Stimulated activated naive CD4-positive, alpha-beta T cell treated with Interleukin-2 at 50 U/mL for 16 hours (primary cell): Measurements from ENCODE around the gene NFE2L2.
"Not testable (repeated sequence)": the region's sequence is repeated elsewhere in the genome, so short reads cannot be mapped to it uniquely, and the experiment has no call there.

Experiments used
- DNase-seq: peaks from one replicate; lab custom pipeline; 2025; lab: John Stamatoyannopoulos, UW

The NFE2L2 gene

DNA sequence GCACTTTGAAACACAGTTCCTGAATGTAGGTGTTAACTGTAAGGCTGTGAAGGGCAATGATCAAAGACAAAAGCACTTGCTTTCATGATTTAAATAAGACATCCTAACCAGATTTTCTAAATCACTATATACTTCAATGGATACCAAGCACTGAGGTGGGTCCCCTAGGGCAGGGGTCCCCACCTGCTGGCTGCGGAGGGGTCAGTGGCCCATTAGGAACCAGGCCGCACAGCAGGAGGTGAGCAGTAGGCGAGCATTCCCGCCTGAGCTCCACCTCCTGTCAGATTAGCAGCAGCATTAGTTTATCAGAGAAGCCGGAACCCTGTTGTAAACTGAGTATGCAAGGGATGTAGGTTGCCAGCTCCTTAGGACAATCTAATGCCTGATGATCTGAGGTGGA, 7.1 kb downstream of the NFE2L2 start:
- no peak for DNase-seq

DNA sequence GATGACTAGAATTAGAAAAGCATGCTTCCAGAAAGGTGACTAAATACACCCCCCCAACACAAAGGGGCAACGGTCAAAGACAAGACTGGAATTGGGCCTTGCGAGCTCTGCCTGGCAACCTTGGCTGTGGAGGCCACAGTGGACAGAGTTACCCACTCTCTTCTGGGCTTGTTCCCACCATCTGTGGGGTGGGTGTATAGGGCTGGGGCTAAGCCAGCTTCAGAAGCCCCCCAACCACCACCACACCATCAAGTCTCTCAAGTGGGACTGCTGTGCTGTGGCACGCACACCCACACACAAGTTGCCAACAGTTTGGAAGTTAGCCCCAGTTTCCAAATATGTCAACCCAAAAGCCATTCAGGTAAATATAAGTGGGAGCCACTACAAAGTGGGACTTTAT, 7.8 kb downstream of the NFE2L2 start:
- DNase-seq: no peak

DNA sequence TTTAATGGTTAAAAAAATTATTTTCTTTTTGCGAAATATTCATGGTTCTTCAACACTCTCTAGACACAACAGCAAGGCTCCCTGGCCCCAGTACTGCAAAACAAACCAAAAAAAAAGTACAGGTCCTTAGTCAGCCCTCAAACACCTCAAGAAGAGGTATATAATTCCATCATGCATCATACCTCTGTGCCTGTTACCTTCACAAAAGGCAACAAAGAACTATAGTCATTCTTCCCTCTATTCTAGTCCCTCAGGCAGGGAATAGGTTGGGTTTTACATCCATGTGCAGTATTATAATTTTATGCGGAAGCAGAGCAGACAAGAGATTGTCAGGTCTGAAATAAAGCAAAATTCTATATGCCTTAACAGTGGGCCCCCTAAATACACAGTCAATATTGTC, 8.5 kb downstream of the NFE2L2 start:
- DNase-seq: no peak

DNA sequence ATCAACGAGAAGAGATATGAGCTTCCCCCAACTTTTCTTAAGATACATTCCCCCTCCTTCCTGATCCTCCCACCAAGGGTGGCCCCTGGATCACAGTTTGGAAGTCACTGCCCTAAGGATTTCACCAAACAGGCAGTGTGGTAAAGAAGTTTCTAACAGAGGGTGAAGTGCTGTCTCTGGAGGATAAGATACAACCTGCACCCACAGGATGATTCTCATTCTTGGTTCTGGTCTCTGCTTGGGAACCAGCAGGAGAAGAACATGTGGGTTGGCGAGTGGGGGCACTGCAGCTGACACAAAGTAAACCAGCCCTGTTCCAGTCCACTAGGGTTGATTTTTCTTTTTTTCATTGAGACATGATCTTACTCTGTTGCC, 9.3 kb downstream of the NFE2L2 start:
- no peak for DNase-seq

DNA sequence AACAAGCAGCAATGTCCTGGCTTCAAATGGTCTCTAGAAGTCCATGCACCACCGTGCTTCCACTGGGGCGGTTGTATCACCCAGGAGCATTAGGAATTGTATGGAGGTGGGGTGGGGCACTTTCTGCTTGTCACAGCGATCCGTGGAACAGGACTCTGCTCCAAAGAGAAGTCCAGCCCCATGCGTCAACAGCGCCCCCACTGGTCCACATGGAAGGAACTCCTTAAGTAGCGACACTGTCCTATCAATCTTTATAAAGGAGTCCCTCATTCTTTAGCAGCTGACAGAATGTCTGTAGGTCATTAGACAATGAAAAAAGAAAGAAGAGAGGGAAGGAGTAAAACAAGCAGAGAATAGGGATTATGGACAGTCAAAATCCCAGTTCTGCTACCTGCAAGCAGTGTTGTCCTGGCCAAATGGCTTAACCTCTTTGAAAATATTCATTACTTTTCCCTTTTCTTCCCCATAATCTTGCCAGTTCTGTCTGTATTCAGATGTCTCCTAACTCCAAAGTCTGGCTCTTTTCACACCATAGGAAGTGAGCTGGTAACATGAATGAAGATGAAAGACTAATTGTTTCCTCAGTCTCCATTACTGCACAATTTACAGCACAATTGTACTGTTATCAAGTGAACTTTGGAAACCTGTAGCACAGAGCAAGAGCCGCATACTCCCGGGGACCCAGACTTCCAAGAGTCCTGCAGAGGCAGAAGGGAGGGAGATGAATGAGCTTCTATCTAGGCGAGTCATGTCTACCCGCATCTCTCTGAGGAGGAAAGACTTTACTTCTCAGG, 9.9 kb downstream of the NFE2L2 start:
- DNase-seq: no peak

DNA sequence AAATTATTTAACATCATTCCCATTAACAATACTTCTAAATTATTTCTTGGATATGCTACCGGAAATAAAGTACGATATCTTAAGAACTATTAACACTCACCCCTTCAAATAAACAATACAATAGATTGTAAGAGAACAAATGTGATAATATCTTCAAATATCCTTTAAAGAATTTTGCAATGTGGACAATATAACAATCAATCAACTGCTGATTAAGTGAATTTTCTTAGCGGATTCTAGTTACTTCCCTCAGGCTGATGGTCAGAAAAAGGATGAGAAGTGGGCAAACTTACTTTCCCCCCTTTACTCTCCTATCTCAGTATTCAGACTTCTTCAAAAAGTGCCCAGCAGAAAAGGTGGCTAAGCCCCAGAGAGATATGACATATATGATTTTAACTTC, 10.8 kb downstream of the NFE2L2 start:
- no peak for DNase-seq

DNA sequence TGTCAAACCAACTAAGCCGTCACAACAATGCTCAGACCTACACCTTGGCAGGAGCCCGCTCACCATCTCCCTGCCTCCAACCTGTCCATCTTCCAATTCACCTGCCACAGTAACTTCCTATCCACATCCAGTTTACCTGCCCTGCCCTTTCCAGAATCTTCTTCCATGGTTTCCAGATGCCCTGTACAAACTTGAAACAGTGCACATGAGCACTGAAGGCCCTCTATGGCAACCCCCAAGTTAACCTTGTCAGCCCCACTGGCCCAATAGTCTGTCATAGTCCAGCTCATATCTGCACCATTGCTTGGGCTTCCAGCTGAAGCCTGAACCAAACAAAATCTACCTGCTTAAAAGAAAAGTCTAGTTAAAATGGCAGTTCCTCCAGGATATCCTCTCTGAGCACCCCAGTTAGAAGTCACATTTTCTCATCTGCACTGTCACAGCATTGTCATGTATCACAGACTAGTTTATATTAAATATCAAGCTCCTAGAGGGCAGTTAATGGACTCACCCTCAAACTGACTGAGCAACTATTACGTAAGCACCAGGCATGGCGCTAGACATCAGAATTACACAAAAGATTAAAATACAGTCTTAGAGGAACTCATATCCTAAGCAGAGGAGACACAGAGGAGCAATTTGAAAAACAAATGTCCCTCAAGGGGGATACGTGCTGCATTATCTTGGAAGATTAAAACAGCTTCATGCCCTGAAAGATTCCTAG, 11.6 kb downstream of the NFE2L2 start:
- no peak for DNase-seq

DNA sequence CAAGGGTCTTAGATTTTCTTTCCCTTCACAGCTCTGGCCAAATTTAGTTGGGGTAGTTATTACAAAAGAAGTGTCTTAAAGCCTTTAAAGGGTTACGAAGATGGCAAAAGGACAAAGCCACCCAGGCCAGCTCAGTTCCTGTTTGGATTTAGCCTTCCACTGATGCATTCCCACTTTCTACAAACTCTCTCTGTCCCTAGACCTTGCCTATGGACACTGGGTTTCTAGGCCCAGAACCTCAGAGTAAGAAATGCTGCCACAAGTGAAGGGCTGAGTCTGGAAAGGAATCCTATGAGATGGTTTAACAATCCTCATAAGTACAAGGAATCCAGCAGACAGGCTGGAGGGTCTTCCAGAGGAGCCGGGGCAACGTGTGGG, 13.4 kb downstream of the NFE2L2 start:
- DNase-seq: no peak

DNA sequence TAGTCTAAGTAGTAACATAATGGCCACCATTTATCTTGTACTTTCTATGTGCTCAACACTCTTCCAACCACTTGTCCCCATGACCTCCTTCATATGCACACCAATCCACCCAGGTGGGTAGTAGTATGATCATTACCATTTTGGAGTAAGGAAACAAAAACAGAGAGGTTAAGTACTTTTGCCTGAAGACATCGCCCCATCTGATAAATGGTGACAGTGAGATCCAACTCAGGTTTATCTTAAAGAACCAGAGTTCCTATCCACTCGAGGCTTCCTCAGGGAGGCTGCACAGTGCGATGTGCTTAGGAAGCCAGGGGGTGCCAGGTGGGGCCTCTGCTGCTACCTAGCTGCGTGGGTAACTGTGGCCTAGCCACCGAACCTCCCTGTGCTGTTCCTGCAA, 14.1 kb downstream of the NFE2L2 start:
- no peak for DNase-seq

DNA sequence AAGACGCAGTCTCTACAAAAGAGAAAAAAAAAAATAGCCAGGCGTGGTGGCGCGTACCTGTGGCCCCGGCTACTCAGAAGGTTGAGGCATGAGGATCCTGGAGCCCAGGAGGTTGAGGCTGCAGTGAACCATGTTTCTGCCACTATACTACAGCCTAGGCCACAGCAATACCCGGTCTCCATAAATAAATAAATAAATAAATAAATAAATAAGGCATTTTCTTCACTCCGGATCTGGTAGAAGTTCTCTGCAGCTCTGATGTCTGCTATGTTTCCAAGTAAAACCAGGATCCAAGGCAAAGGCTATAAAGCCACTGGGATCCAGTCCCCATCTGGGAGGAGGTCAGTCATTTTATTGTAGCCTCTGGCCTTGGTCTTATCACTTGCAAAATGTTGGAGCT, 15.5 kb downstream of the NFE2L2 start:
- no peak for DNase-seq

DNA sequence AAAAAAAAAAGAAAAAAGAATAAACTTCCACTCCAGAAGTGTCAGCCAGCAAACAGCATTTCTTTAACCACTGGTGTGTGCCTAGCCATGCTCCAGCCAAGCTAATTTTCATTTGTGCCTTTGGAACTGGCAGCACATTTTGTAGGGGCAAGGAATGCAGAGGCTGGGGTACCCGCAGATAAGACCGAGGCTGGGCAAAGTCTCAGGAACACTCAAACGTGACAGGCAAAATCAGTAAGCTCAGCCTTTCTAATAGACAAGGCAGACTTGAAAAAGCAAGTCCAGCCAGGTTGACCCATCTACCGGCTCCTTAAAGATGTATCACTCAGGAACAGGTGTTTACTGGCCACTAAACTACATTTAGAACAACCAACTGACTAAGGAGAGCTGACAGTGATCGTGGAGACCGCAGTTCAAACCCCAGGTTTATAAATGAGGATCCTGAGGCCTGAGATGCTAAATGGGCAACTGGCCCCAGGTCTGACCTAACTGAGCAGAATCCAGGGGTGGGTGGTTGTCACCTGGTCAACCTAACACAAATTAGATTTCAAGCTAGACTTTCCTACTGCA, 16.7 kb downstream of the NFE2L2 start:
- no peak for DNase-seq

DNA sequence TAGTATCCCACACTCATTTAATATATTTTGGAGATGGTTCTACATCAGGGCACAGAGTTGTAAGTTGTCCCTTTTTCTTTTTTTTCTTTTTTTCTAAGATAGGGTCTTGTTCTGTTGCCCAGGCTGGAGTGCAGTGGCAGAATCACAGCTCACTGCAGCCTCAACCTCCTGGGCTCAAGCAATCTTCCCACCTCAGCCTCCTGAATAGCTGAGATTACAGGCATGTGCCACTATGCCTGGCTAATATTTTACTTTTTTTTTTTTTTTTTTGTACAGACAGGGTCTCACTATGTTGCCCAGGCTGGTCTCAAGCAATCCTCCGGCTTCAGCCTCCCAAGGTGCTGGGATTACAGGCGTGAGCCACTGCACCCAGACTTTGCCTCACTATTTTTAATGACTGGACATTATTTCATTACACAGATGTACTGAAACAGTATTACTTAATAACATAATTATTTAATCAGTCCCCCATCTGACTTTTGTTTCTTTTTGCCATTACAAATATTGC, 17.9 kb downstream of the NFE2L2 start:
- not testable (repeated sequence) for DNase-seq

DNA sequence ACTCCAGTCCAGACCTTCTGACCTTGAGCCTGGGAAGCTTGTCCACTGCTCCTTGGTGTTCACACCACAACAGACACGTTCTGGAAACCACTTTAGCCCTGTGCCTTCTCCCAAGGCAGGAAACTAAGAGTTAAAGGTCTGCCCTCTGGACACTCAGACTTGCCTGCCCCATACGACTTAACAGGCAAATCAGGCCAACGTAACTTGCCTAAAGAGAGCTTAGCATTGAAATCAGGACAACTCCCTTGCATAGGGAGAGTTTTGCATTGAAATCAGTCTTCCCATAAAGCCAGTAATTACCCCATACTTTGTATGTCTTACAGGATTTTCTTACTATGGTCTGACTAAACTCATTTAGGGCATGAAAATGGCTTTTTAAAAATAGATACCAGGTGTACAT, 18.5 kb downstream of the NFE2L2 start:
- DNase-seq: no peak

DNA sequence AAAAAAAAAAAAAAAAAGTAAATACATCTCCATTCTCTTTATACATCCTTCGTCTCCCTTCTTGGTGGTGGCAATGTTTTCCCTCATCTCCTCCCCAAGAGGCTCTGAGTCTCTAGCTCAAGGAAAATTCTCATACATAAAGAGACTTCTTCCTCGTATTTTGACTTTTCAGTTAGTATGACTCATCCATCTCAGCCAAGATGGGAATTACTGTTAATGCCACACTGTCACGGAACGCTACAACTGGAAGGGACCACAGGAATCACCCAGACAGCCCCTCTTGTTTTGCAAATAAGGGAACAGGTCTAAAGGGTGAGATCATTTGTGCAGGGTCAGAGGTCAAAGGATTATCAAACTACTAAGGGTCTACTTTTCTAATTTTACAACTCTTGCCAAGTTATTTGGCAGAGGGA, 19.5 kb downstream of the NFE2L2 start:
- DNase-seq: no peak

DNA sequence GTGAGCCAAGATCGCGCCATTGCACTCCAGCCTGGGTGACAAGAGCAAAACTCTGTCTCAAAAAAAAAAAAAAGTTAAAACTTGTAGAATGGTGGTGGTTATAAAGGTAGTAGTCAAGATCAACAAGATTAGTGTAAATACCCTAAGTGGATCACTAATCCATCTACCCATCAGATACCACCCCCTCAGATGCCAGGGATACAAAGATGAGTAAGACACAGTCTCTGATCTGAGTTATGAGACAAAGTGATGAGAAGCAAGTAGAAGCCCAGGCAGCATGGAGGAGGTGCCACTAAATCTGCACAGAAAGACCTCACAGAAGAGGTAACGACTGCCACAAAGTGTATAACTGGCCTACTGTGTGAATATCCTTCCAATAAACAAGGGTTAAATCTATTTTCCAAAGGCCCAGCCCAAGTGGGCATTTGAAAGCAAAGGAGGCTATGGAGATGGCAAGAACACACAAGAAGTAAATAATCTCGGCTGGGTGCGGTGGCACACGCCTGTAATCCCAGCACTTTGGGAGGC, 20.2 kb downstream of the NFE2L2 start:
- DNase-seq: no peak

DNA sequence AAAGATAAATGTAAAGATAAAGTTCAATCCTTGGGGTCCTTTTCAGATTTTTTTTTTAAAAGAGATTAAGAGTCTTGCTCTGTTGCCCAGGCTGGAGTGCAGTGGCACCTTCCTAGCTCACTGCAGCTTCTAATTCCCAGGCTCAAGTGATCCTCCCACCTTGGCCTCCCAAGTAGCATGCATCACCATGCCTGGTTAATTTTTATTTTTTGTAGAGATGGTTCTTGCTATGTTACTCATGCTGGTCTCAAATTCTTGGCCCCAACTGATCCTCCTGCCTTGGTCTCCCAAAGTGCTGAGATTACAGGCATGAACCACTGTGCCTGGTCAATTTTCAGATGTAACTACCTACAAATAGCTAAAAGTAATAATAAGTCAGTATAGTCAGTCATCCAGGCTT, 21.1 kb downstream of the NFE2L2 start:
- DNase-seq: no peak

DNA sequence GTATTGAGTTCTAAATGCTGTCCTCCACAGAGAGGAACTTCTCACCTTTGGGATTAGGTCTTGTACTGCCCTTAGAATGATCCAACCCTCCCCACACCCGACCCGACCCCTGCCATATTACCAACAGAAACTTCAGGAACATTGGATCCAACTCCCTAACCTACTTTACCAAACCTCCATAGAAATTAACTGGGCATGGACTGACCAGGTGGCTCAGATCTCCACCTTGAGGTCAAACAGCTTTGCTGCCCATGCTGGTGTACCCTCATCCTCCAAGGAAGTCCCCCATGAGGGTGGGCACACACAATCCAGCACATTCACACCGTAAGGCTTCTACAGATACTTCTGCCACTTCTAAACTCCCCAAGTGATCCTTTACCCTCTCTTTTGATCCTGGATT, 21.5 kb downstream of the NFE2L2 start:
- no peak for DNase-seq

DNA sequence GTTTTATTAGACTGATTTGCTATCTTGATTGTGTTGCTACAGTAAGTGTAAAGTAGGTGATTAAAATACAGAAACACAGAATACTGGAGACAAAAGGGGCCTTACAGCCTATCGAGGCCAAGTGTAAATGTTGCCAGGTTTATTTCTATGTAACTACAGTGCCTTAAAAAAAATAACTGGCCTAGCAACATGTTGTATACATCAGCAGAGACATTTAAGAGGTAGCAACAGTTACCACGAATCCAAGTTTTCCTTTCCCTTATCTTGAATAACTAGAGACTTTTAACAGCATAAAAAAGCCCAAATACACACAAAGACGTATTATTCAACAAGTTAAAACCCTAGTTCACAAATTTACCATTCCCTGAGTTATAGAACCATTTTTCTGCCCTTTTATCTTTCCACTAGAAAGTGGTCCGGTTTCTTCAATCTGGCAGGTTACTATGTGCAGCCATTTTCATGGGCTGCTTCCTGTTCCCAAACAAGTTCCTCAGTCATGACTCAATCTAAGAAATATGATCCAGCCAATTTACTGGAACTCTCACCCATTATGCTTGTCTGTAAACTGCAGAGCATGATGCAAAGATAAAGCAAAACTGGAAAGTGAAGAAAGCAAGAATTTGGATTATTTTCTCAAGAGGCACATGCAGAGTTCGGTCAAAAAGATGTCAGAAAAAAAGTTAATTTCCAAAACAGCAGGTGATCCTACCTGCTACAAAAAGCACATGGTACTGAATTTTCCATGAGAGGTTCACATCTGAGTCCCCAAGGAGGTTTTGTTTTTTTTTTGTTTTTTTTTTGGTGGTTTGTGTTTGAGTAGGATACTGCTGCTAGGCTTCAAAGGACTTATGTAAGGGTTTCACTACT, 22.2 kb downstream of the NFE2L2 start:
- DNase-seq: no peak

DNA sequence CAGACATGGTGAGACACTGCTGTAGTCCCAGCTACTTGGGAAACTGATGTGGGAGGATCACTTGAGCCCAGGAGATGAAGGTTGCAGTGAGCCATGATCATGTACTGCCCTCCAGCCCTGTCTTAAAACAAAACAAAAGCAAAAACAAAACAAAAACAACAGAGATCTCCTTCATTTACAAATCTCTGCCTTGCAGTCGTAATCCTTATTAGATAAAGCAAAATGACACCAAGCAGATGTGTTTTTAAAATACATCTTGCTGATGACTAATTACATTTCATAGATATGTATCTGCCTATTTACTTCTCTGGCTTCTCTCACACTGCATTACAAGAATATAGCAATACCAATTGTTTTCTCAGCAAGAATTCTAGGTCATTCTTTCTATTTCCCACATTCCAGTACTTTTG, 22.8 kb downstream of the NFE2L2 start:
- no peak for DNase-seq

DNA sequence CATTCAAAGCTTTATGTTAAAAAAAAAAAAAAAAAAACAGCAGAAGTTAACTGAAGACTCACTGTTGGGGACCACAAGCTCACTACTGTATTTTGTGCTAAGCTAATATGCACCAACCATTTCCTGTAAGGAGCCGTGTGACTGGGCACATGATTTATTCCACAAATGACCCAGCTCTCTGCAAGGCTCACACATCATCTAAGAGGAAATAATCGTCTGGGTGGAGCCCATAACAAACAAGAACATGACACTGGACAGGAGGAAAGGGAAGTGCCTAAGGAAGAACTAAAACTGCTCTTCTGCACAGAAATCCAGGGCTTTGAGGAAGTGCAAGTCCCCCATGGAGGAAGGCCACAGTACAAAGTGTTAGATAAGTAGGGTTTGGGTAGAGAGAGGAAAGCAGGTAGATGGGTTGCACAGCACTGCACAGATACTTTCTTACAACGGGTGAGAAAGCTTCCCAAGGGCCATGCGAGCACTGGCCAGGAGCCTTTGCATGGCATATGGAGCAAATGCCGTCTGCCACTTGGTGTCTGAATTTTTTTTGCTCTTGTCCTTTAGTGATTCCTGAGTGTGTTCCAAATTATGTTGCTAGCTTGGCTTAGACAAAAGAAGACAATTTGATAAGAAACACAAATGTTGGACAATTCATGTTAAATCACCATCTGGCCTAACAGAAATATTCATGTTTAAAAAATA, 24.4 kb downstream of the NFE2L2 start:
- no peak for DNase-seq

DNA sequence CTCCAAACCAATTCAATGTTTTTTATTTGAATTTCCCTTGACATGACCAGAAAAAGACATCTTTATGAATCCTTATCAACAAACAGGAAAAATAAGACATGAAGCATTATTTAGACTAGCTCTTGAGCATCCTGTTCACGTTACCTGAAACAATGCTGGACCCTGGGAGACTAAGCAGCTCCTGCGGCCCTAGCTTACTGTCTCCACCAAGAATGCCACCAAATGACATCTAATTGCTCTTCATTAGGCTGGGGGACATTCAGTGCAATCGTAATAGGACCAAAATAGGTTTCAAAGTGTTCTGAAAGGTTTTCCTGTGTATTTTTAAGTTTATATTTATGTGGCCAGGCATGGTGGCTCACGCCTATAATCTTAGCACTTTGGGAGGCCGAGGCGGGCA, 25.5 kb downstream of the NFE2L2 start:
- no peak for DNase-seq
